Left cardiac atrium (tissue), 4 donors: Measurements from ENCODE around the gene ATAD3B. TPM values are rescaled to one million over a fixed set of nuclear protein-coding genes. Genes with fewer than 3 reads are reported as not detected.
A peak's percentile ranks its signal among the peaks of the same experiment; 100 is the strongest.
"Not testable (repeated sequence)": the region's sequence is repeated elsewhere in the genome, so short reads cannot be mapped to it uniquely, and the experiment has no call there.

Experiments
- ATAC-seq, 2 donors: fragments of 200-7000 bp; cut with Tn5 transposase; one replicate each; pipeline ENCODE4 v1.9.1; 2020; ENCODE audit warnings: mild to moderate bottlenecking in 2 of 2, moderate library complexity in 2 of 2
- DNase-seq: peaks from one replicate; pipeline ENCODE4 v3.0.0-alpha.2; 2020
- intact Hi-C, 2 donors: fragments of 100-400 bp; cut with DNase I; formaldehyde crosslinking; loops; one replicate each; pipeline versions ENCODE4 v1.14.1 to v1.15.1; 2022 to 2023
- total RNA-seq, 2 donors: library from RNA; stranded (reverse); fragmentation: NEBNext Ultra II Directional; extraction: Animal tissue kit (Norgen Biotek cat#: 25700); gene quantifications; one replicate each; pipeline ENCODE4 v1.2.1, GENCODE V29; 2021
- donor health status: DM: no; HTN: yes; CAD: no.
- donor health status: DM: no; HTN: yes; CAD: no; lungs with severe emphysema.
- donor health status: DM: yes; HTN: yes; CAD: no.
- donor health status: Dilated cardiomyopathy.

The ATAD3B gene
- total RNA-seq, 2 donors from 2014 or later, result 6.9 to 7.3 TPM

DNA sequence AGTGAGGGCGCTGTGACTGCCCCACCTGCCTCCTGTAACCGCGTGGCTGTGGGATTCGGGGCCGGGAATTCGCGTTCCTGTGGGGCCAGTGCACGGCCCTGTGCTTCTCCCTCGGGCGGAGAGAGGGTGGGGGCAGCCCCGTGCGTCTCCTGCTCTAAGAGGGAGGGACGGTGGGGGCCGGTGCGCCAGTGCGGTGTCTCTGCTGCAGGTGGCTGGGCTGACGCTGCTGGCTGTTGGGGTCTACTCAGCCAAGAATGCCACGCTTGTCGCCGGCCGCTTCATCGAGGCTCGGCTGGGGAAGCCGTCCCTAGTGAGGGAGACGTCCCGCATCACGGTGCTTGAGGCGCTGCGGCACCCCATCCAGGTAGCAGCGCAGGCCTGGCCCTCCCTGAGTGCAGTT lies 51.0 kb downstream of the ATAD3B start:
- intact Hi-C loops, ATAC-seq, DNase-seq: not testable (repeated sequence)

DNA sequence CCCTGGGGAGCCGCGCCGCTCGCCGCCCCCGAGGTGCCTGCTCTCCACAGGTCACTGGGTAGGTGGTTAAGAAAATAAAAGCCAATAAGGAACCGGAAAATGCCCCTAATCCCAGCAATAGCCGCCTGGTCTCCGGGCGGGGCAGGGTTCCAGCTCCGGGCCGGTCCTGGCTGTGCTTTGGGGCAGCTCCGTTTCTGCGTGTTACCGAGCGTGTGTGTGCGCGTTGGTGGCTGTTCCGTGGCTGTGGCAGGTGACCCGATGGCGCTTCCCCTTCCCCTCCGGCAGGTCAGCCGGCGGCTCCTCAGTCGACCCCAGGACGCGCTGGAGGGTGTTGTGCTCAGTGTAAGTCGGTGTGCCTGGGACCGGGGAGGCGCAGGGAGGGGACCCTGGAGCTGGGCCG lies 51.7 kb downstream of the ATAD3B start:
- ATAC-seq, DNase-seq, intact Hi-C loops: not testable (repeated sequence)

GRCh38 chr1:1523651-1524050 lies 52.1 kb downstream of the ATAD3B start:
- ATAC-seq, DNase-seq, intact Hi-C loops: not testable (repeated sequence)

DNA sequence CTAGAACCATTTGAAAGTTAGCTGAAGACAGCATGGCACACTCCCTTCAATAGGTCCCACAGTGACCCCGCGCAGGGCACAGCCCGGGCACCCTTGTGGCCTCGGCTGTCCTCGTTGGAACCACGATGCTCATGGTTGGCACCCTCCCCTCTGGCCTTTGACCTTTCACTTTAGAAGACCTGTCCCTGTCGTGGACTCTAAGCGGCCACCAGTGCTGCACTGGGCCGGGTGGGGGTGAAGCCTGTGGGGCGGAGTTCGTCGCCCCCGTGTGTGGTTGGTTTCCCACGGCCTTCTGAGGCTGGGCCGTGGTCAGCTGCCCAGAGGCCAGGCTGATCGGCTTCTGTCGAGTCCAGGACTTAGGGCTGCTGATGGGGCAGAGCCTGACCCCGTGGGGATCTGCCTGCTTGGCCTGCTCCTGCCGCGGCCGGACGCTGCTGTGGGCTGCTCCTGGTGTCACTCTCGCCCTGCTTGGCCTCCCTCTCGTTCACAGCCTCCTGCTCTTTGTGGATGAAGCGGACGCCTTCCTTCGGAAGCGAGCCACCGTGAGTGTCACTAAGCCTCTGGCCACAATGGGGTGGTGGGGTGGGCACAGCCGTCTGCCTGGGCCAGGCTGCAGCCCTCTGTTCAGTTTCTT lies 53.3 kb downstream of the ATAD3B start:
- intact Hi-C loops, DNase-seq, ATAC-seq: not testable (repeated sequence)

DNA sequence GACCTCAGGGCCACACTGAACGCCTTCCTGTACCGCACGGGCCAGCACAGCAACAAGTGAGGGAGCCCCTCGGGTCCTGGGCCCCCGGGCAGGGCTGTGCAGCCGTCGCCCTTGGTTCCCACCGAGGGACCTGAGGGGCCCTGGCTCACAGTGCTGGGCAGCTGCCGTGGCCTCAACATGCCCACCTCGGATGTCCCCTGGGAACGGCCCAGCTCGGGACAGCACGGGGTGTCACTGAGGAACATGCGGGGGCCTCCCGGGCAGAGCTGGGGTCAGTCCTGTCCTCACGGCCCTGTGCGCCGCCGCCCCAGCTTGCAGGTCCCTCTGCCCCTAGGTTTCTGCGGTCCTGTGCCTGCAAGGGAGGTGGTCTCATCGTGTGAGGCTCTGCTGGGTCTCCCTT lies 54.9 kb downstream of the ATAD3B start:
- intact Hi-C loops, DNase-seq, ATAC-seq: not testable (repeated sequence)

DNA sequence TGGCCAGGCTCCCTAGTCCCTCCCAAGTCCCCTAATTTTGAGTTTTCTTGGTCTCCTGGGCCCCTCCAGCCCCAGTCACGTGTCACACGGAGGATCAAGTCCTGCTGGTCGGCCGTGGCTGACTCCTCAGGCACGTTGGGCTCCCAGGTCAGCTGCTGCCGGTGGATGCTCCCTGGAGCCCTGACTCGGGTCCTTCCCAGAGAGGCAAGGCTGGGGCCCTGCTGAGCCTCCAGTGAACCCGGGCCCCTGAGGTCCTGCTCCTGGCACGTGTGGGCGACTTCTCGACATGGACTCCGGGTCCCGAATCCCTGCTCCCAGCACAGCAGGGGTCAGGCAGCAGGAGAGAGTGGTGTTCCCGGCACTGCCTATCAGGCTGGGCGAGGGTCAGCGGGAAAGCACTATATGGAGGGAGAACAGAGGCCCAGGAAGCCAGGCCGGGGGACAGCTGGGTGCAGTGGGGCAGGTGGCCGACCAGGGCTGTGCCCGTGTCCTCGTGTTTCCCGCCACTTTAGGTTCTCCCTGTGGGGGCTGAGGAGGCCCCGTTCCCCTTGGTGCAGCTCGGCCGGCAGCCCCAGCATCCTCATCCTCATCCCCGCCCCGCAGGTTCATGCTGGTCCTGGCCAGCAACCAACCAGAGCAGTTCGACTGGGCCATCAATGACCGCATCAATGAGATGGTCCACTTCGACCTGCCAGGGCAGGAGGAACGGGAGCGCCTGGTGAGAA lies 55.7 kb downstream of the ATAD3B start:
- no peak for ATAC-seq
- intact Hi-C loops, result no loop called here

DNA sequence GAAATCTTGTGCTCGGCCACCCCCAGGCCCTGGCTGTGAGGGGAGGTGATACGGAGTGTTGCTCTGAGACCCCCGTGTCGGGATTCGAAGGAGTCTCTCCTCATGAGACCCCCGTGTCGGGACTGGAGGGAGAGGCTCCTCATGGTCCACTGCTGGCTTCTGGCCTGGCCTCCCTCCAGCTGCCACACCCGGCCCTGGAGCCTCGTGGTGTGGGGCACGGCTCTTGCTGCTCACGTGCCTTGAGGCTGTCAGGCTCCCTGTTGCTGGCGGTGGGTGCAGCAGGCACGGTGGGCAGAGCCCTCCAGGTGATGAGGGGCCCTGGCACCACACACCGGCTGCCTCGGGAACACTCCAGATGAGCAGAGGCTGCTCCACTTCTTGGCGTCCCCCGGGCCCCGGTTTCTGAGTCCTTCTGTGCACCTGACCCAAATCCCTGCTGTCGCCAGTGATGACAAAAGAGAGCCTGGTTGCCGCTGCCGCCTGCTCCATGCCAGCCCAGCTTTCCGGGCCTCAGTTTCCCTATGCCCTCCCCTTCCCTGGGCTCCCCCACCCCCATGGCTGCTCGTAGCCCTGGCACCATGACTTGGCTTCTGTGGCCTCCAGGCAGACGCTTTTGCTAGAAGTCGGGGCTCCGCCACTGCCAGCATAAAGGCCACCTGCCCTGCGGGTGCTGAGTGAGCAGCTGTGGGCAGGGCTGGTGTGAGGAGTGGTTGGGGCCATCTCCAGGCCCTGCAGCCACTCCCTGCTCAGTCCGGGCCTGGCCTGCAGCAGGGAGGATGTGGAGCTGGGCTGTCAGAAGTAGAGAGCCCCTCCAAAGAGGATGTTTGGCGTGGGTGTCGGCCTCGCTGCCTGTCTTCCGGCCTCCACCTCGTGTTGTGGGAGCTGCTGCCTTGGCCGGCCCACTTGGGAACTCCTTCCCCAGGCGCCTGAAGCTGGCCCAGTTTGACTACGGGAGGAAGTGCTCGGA lies 57.0 kb downstream of the ATAD3B start:
- ATAC-seq (no peak), DNase-seq (no peak)
- intact Hi-C loops, result no loop called here

More for the DNA sequence above, 55.7 kb downstream of the ATAD3B start:
- DNase-seq, result no peak

DNA sequence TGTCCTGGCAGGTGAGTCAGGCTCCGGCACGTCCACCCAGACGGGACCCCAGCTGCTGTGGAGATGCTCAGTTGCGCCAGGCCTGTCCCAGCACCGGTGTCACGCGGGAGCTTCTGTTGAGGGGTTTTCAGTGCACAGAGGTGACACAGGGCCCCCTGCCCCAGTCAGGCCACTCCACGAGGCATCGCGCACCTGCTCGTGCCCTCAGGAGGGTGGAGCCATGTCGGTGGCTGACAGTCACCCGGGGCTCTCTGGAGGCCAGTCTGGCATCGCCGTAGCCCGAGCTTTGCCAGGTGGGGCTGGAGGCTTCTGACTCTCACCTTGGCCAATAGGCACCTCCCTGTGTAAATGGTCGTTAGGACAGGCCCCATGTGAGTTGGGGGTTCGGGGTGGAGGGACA lies 57.8 kb downstream of the ATAD3B start:
- intact Hi-C loops, result no loop called here

DNA sequence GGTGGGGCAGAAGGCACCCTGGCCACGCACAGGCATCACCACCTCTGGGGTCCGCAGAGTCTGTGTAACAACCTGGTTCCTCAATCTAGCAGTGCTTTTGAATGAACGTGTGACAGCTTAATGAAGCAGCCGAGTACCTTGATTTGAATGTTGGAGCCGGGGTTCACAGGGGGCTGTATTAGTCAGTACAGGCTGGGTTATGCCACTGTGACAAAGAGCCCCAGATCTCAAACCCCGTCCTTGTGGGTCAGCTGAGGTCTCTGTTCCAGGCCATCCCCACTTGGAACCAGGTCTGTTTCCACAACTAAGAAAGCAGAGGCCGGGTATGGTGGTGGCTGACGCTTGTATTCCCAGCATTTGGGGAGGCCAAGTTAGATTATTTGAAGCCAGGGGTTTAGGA lies 58.4 kb downstream of the ATAD3B start:
- intact Hi-C loops, result no loop called here
- DNase-seq (no peak), ATAC-seq (no peak)

More for the DNA sequence above, 57.8 kb downstream of the ATAD3B start:
- DNase-seq (no peak), ATAC-seq (no peak)

GRCh38 chr1:1531947-1532346 lies 60.4 kb downstream of the ATAD3B start:
- intact Hi-C loops, result no loop called here
- no peak for DNase-seq
- no peak for ATAC-seq

GRCh38 chr1:1533176-1533893 lies 61.8 kb downstream of the ATAD3B start:
- intact Hi-C loops, DNase-seq: not testable (repeated sequence)
- peak; percentile 27 to 71 for ATAC-seq

DNA sequence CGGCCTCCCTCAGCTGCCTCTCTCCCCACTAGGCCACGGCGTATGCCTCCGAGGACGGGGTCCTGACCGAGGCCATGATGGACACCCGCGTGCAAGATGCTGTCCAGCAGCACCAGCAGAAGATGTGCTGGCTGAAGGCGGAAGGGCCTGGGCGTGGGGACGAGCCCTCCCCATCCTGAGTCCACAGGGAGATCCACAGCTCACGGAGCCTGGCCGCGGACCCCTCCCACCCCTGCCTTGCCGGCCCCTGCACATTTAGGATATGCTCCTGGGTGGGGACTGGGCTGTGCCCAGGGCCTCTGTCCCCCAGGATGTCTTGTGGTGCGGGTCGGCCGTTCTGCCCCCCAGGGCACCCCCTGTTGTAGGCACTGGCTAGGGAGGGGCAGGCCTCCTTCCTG lies 62.3 kb downstream of the ATAD3B start:
- ATAC-seq, result not testable (repeated sequence)

GRCh38 chr1:1534401-1535154 lies 63.0 kb downstream of the ATAD3B start:
- DNase-seq (no peak), ATAC-seq (no peak)
- intact Hi-C loops, result no loop called here

More for the DNA sequence above, 62.3 kb downstream of the ATAD3B start:
- intact Hi-C loops, DNase-seq: not testable (repeated sequence)

GRCh38 chr1:1535201-1536018 lies 63.8 kb downstream of the ATAD3B start:
- intact Hi-C loops, result no loop called here
- DNase-seq, result no peak
- ATAC-seq, result no peak

- no peak for ATAC-seq
- intact Hi-C loops, result no loop called here
- no peak for DNase-seq
These were observed 64.7 kb downstream of the ATAD3B start for GRCh38 chr1:1536019-1536937.

DNA sequence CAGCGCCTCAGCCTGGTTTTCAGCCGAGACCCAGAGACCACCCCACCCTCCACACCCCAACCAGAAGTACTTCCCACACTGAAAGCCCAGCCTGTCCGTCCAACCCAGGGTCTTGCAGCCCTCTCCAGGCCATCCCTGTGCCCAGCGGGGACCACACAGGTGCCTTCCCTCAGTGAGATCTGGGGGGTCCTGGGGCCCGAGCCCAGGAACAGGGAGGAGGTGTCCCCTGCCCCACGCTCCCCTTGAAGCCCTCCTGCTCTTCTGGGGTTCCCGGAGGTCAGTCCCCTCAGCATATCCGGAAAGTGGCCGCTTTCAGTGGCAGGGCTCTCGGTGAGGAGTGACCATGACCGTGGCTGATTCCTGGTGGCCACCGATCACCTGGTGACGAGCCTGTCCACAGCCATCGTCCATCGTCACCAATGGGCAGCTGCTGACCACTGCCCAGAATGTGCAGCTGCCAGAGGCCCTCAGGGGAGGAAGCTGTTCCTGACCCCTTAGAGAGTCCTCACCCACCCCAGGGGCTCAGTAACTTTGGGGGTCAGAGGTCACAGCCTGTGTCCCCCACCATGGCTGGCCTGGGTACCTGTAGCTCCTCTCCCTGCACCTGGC lies 65.5 kb downstream of the ATAD3B start:
- no peak for DNase-seq
- ATAC-seq, result no peak
- intact Hi-C loops, result no loop called here
